Skeletal muscle tissue (tissue), 4 donors: ENCODE data around the gene LRRC47. TPM values are rescaled to one million over a fixed set of nuclear protein-coding genes. Genes with fewer than 3 reads are reported as not detected.
A peak's percentile ranks its signal among the peaks of the same experiment; 100 is the strongest.
"Not testable (repeated sequence)": the region's sequence is repeated elsewhere in the genome, so short reads cannot be mapped to it uniquely, and the experiment has no call there.

ENCODE experiments used
- H3K27ac ChIP-seq: one replicate; pipeline ENCODE4 v1.7.0; 2013; ENCODE audit warnings: mild to moderate bottlenecking, low read depth, low read length, inconsistent platforms
- H3K27me3 ChIP-seq, 3 donors: one replicate each; pipeline ENCODE4 v1.7.0; 2013; ENCODE audit warnings: low read length in 3 of 3; ENCODE audit not compliant: control insufficient read depth in 3 of 3, insufficient read depth in 3 of 3
- H3K36me3 ChIP-seq, 3 donors: one replicate each; pipeline ENCODE4 v1.7.0; 2013; ENCODE audit warnings: low read length in 3 of 3; ENCODE audit not compliant: control insufficient read depth in 3 of 3, insufficient read depth in 3 of 3
- H3K4me1 ChIP-seq, 3 donors: one replicate each; pipeline ENCODE4 v1.7.0; 2013; ENCODE audit warnings: low read length in 3 of 3, mild to moderate bottlenecking in 3 of 3; ENCODE audit not compliant: control insufficient read depth in 3 of 3, insufficient read depth in 3 of 3
- H3K4me3 ChIP-seq, 3 donors: one replicate each; pipeline ENCODE4 v1.7.0; 2013; ENCODE audit warnings: low read length in 3 of 3
- H3K9ac ChIP-seq, 3 donors: one replicate each; pipeline ENCODE4 v1.7.0; 2013; ENCODE audit warnings: low read length in 3 of 3, mild to moderate bottlenecking in 3 of 3, moderate library complexity in 2 of 3, low read depth in 1 of 3
- H3K9me3 ChIP-seq, 3 donors: one replicate each; pipeline ENCODE4 v1.7.0; 2013; ENCODE audit warnings: low read length in 3 of 3; ENCODE audit not compliant: control insufficient read depth in 3 of 3
- total RNA-seq: library from RNA; depleted of rRNA; stranded (reverse); fragments of >200 nt; gene quantifications from one replicate; pipeline ENCODE4 v1.2.3, GENCODE V29; 2014
- donor health status: Osteomylitis.

The LRRC47 gene
- total RNA-seq, 1 donor from 2014 or later = 28.7 TPM

GRCh38 chr1:3750741-3751140 lies 45.6 kb downstream of the LRRC47 start:
- Histone ChIP-seq H3K9me3 (no peaks in the 10 kb centered on the region), H3K4me1 (peaks cover 9 to 16% (median 11%) of the 10 kb centered on the region in 3 donors), H3K27me3 (peaks cover 0 to 27% (median 16%) of the 10 kb centered on the region in 3 donors), H3K27ac (no peak overlapping the region), H3K36me3 (no peaks in the 10 kb centered on the region), H3K4me3 (no peak overlapping the region), H3K9ac (no peak overlapping the region)

GRCh38 chr1:3749512-3749911 lies 46.8 kb downstream of the LRRC47 start:
- H3K4me1 ChIP-seq = peaks cover 21 to 28% (median 23%) of the 10 kb centered on the region in 3 donors
- H3K9ac ChIP-seq = no peak overlapping the region
- H3K27ac ChIP-seq = no peak overlapping the region
- H3K36me3 ChIP-seq = peaks cover 0 to 2% (median 0%) of the 10 kb centered on the region in 3 donors
- no peaks in the 10 kb centered on the region for H3K9me3 ChIP-seq
- H3K4me3 ChIP-seq = no peak overlapping the region
- H3K27me3 ChIP-seq = peaks cover 0 to 17% (median 12%) of the 10 kb centered on the region in 3 donors

GRCh38 chr1:3748316-3748900 lies 47.9 kb downstream of the LRRC47 start:
- not testable (repeated sequence) for H3K4me3 ChIP-seq, H3K27me3 ChIP-seq, H3K36me3 ChIP-seq, H3K9ac ChIP-seq, H3K27ac ChIP-seq, H3K9me3 ChIP-seq
- H3K4me1 ChIP-seq = peaks cover 23 to 30% (median 25%) of the 10 kb centered on the region in 3 donors

GRCh38 chr1:3747903-3748302 lies 48.4 kb downstream of the LRRC47 start:
- Histone ChIP-seq H3K9ac (no peak overlapping the region), H3K27ac (no peak overlapping the region), H3K4me1 (peaks cover 23 to 33% (median 28%) of the 10 kb centered on the region in 3 donors), H3K4me3 (peak overlapping the region in 1 of 3 donors; percentile 79), H3K9me3 (no peaks in the 10 kb centered on the region), H3K27me3 (peaks cover 0 to 6% (median 0%) of the 10 kb centered on the region in 3 donors), H3K36me3 (peaks cover 1 to 5% (median 2%) of the 10 kb centered on the region in 3 donors)

GRCh38 chr1:3747522-3747848 lies 48.8 kb downstream of the LRRC47 start:
- H3K9me3 ChIP-seq = no peaks in the 10 kb centered on the region
- H3K9ac ChIP-seq = peak overlapping the region; percentile 33 to 88 (median 59)
- H3K27me3 ChIP-seq = peaks cover 0 to 4% (median 0%) of the 10 kb centered on the region in 3 donors
- peaks cover 6 to 9% (median 6%) of the 10 kb centered on the region in 3 donors for H3K36me3 ChIP-seq
- peaks cover 23 to 38% (median 28%) of the 10 kb centered on the region in 3 donors for H3K4me1 ChIP-seq
- peak overlapping the region; percentile 79 for H3K27ac ChIP-seq
- H3K4me3 ChIP-seq = peak overlapping the region; percentile 70 to 85 (median 79)

GRCh38 chr1:3746830-3747521 lies 49.3 kb downstream of the LRRC47 start:
- peak overlapping the region; percentile 79 for H3K27ac ChIP-seq
- H3K4me3 ChIP-seq = peak overlapping the region; percentile 70 to 85 (median 79)
- peaks cover 23 to 39% (median 28%) of the 10 kb centered on the region in 3 donors for H3K4me1 ChIP-seq
- H3K27me3 ChIP-seq = peaks cover 0 to 2% (median 0%) of the 10 kb centered on the region in 3 donors
- H3K36me3 ChIP-seq = peaks cover 11 to 13% (median 11%) of the 10 kb centered on the region in 3 donors
- peak overlapping the region; percentile 66 to 88 (median 80) for H3K9ac ChIP-seq
- no peaks in the 10 kb centered on the region for H3K9me3 ChIP-seq

GRCh38 chr1:3746389-3746829 lies 49.9 kb downstream of the LRRC47 start:
- Histone ChIP-seq H3K4me1 (peaks cover 23 to 39% (median 28%) of the 10 kb centered on the region in 3 donors), H3K27ac (peak overlapping the region; percentile 79), H3K27me3 (peaks cover 0 to 2% (median 0%) of the 10 kb centered on the region in 3 donors), H3K9ac (peak overlapping the region; percentile 66 to 88 (median 80)), H3K9me3 (no peaks in the 10 kb centered on the region), H3K36me3 (peaks cover 16 to 17% (median 16%) of the 10 kb centered on the region in 3 donors), H3K4me3 (peak overlapping the region; percentile 65 to 85 (median 79))

- Histone ChIP-seq H3K4me1 (peaks cover 23 to 39% (median 28%) of the 10 kb centered on the region in 3 donors), H3K9me3 (no peaks in the 10 kb centered on the region), H3K36me3 (peaks cover 16 to 21% (median 21%) of the 10 kb centered on the region in 3 donors), H3K27me3 (peaks cover 0 to 1% (median 0%) of the 10 kb centered on the region in 3 donors), H3K27ac (peak overlapping the region; percentile 79), H3K9ac (peak overlapping the region; percentile 66 to 88 (median 80)), H3K4me3 (peak overlapping the region; percentile 65 to 85 (median 79))
Measured at GRCh38 chr1:3745590-3746381, 50.5 kb downstream of the LRRC47 start.

- Histone ChIP-seq H3K9me3 (no peaks in the 10 kb centered on the region), H3K27me3 (no peaks in the 10 kb centered on the region), H3K27ac (no peak overlapping the region), H3K9ac (peak overlapping the region in 2 of 3 donors; percentile 80 to 88), H3K4me3 (peak overlapping the region in 2 of 3 donors; percentile 79 to 85), H3K4me1 (peaks cover 23 to 39% (median 28%) of the 10 kb centered on the region in 3 donors), H3K36me3 (peaks cover 18 to 25% (median 21%) of the 10 kb centered on the region in 3 donors)
Measured at GRCh38 chr1:3745071-3745470, 51.2 kb downstream of the LRRC47 start.
